Measurements from ENCODE around the gene RAB4A. TPM values are rescaled to one million over a fixed set of nuclear protein-coding genes. Genes with fewer than 3 reads are reported as not detected.

Gene RAB4A
- total and polyA plus RNA-seq, 2 of the 8 experiments (the other 6 are each of a cell fraction or from before 2014, with no cell fraction given), result 13.3 to 68.8 TPM

DNA sequence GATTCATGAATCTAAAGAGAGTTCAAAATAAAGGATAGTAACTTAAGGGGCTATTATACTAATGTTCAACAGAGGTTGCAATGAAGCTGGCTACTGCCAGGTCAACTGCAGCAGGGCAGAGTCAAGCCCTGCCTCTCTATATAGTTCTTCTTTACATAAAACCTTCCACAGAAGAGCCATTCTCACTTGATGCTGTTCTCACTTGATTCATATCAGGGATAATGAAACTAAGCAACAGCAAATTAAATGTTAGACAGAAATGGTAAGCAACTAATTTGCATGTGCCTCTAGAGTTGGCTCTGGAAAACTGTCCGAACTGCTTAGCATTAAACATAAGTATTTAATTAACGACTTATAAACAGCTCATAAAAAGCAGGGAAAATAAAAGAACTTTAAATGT is 54.5 kb downstream of the RAB4A start:
- H3K14ac ChIP-seq (ENCODE audit: insufficient read length), result no peak overlapping the region
- POLR2A ChIA-PET (ENCODE audit: partially characterized antibody), result interaction anchor here (0.7 to 1.4 kb wide), 2 partner anchors 8 to 9 kb away, joined by 3 read pairs; no protein-coding TSS in a partner anchor
- 88% methylated on average over 2 of the region's 2 CpGs; no CpG with 5 or more reads in 1 of the 2 experiments for WGBS, 2 experiments (ENCODE audit: extremely low coverage in 1 of 2, insufficient coverage in 1 of 2, insufficient read length in 1 of 2, insufficient replicate concordance in 2 of 2, low coverage in 1 of 2, low lambda C conversion rate in 2 of 2, missing lambda C conversion rate in 1 of 2)
- no peak for TF ChIP-seq JUND (IDR thresholded peaks at IDR 0.05; ENCODE audit: low read length)
- TF ChIP-seq, protein P1, sequence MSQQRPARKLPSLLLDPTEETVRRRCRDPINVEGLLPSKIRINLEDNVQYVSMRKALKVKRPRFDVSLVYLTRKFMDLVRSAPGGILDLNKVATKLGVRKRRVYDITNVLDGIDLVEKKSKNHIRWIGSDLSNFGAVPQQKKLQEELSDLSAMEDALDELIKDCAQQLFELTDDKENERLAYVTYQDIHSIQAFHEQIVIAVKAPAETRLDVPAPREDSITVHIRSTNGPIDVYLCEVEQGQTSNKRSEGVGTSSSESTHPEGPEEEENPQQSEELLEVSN (IDR thresholded peaks at IDR 0.05), result no peak
- no peak for TF ChIP-seq SUZ12 (IDR thresholded peaks at IDR 0.05; ENCODE audit: low read length)
- TF ChIP-seq PHF8 (conservative IDR thresholded peaks at IDR 0.05; ENCODE audit: low read depth, low read length), result no peak
- no peak for TF ChIP-seq SAP30 (IDR thresholded peaks at IDR 0.05; ENCODE audit: insufficient read depth, insufficient replicate concordance, low read length)
- TF ChIP-seq EZH2 (IDR thresholded peaks at IDR 0.05; ENCODE audit: low read depth, low read length, severe bottlenecking), result no peak
- no peak for TF ChIP-seq BRCA1 (IDR thresholded peaks at IDR 0.05; ENCODE audit: low read depth, low read length)
- TF ChIP-seq SIRT6 (IDR thresholded peaks at IDR 0.05; ENCODE audit: low read length), result no peak
- TF ChIP-seq, protein P2, sequence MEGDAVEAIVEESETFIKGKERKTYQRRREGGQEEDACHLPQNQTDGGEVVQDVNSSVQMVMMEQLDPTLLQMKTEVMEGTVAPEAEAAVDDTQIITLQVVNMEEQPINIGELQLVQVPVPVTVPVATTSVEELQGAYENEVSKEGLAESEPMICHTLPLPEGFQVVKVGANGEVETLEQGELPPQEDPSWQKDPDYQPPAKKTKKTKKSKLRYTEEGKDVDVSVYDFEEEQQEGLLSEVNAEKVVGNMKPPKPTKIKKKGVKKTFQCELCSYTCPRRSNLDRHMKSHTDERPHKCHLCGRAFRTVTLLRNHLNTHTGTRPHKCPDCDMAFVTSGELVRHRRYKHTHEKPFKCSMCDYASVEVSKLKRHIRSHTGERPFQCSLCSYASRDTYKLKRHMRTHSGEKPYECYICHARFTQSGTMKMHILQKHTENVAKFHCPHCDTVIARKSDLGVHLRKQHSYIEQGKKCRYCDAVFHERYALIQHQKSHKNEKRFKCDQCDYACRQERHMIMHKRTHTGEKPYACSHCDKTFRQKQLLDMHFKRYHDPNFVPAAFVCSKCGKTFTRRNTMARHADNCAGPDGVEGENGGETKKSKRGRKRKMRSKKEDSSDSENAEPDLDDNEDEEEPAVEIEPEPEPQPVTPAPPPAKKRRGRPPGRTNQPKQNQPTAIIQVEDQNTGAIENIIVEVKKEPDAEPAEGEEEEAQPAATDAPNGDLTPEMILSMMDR (IDR thresholded peaks at IDR 0.05; ENCODE audit: control extremely low read depth in 1 of 3, insufficient read depth in 1 of 3, low read depth in 1 of 3, low read length in 3 of 3), result no peak

More for the DNA sequence above, 54.5 kb downstream of the RAB4A start:
- no peak overlapping the region for H3K27ac ChIP-seq (ENCODE audit: low read depth, low read length)
- H2AFZ ChIP-seq (ENCODE audit: low read length), result no peak overlapping the region
- H4K91ac ChIP-seq (replicated peaks; ENCODE audit: insufficient read length, low read length), result no peak overlapping the region
- no peak overlapping the region for H2BK12ac ChIP-seq (ENCODE audit: low read depth, low read length)
- no peaks in the 10 kb centered on the region for H3K9me3 ChIP-seq (ENCODE audit: insufficient read depth in 2 of 2, low read depth in 1 of 2, low read length in 1 of 2)
- no peaks in the 10 kb centered on the region for H4K20me1 ChIP-seq (replicated peaks in 1 of 2; ENCODE audit: control insufficient read depth in 1 of 2, insufficient read depth in 2 of 2, low read length in 2 of 2)
- no peak overlapping the region for H3K23ac ChIP-seq (ENCODE audit: insufficient read length)
- H3K4me2 ChIP-seq (ENCODE audit: insufficient read depth in 1 of 2, low read depth in 2 of 2, low read length in 2 of 2), result no peak overlapping the region
- no peak for DNase-seq (ENCODE audit: low read depth in 1 of 2, low spot score in 2 of 2)
- H2BK5ac ChIP-seq (ENCODE audit: low read depth, low read length), result no peak overlapping the region
- no peaks in the 10 kb centered on the region for H3K23me2 ChIP-seq (ENCODE audit: low read depth, low read length)
- H2AK5ac ChIP-seq (ENCODE audit: low read depth, low read length), result no peak overlapping the region
- no peak overlapping the region for H2BK15ac ChIP-seq (ENCODE audit: low read length)
- peaks cover 3 to 35% (median 6%) of the 10 kb centered on the region in 4 experiments; a peak in 4 of 8 replicates for H3K36me3 ChIP-seq (ENCODE audit: control insufficient read depth in 2 of 4, insufficient read depth in 4 of 4, low read length in 3 of 4)
- 0 out of 7 replicates have a peak, but pooled peaks cover 0 to 3% (median 0%) of the 10 kb centered on the region in 4 experiments for H3K4me1 ChIP-seq (replicated peaks in 1 of 4; ENCODE audit: control insufficient read depth in 3 of 4, insufficient read depth in 4 of 4, low read length in 3 of 4)
- H3K79me2 ChIP-seq (ENCODE audit: control insufficient read depth in 1 of 2, insufficient read depth in 2 of 2, low read length in 2 of 2), result peaks cover 0 to 14% of the 10 kb centered on the region in 2 experiments; a peak in 1 of 4 replicates
- no peak overlapping the region for H2BK20ac ChIP-seq (ENCODE audit: low read length)
- H3K79me1 ChIP-seq (ENCODE audit: low read depth, low read length), result peaks cover 4% of the 10 kb centered on the region; the same call in 1 of the 2 replicates
- H4K5ac ChIP-seq (ENCODE audit: insufficient read length, low read depth, low read length), result no peak overlapping the region
- FAIRE-seq, result no peak
- no peak overlapping the region for H4K8ac ChIP-seq (ENCODE audit: extremely low read depth, insufficient read depth, low read length)
- no peak overlapping the region for H3K4me3 ChIP-seq (ENCODE audit: extremely low read depth in 1 of 4, insufficient read depth in 2 of 4, low read depth in 3 of 4, low read length in 4 of 4)
- no peak overlapping the region for H3K56ac ChIP-seq (replicated peaks; ENCODE audit: insufficient read length, low read depth, low read length)
- H2BK120ac ChIP-seq (replicated peaks; ENCODE audit: low read depth, low read length), result no peak overlapping the region
- no peak overlapping the region for H3K9ac ChIP-seq (replicated peaks in 1 of 4; ENCODE audit: extremely low read depth in 1 of 4, low read depth in 3 of 4, low read length in 3 of 4)
- CTCF ChIA-PET (ENCODE audit: partially characterized antibody), result interaction anchor here (0.6 to 1.1 kb wide), 2 partner anchors 13 to 128 kb away, joined by 3 read pairs; no protein-coding TSS in a partner anchor
- H3K27me3 ChIP-seq (replicated peaks in 1 of 4; ENCODE audit: control insufficient read depth in 3 of 4, extremely low read depth in 1 of 4, insufficient read depth in 3 of 4, low read length in 3 of 4), result no peaks in the 10 kb centered on the region
- no peak overlapping the region for H3K18ac ChIP-seq (ENCODE audit: extremely low read depth, low read length)
- H3K4ac ChIP-seq (replicated peaks; ENCODE audit: insufficient read length, low read depth, low read length), result no peak overlapping the region
